GM23338 (cell line): Measurements from ENCODE around the gene WRNIP1. TPM values are rescaled to one million over a fixed set of nuclear protein-coding genes. Genes with fewer than 3 reads are reported as not detected.

ENCODE experiments used
- ATAC-seq: fragments of 200-7000 bp; cut with Tn5 transposase; 3 replicates; pipeline ENCODE4 v1.9.1; 2020
- DNase-seq: peaks from one replicate; pipeline ENCODE4 v3.0.0-alpha.2; 2015; ENCODE audit warnings: low spot score
- H2AFZ ChIP-seq: fragments of 200-600 bp; sonication (generic); 2 replicates; pipeline ENCODE4 v1.8.0; 2016; ENCODE audit warnings: antibody characterized with exemption, mild to moderate bottlenecking, moderate library complexity
- H3F3A ChIP-seq: fragments of 200-600 bp; sonication (generic); replicated peaks from 2 replicates; pipeline ENCODE4 v1.8.0; 2017; ENCODE audit warnings: antibody characterized with exemption, mixed run types, low read depth
- H3K27ac ChIP-seq: fragments of 200-600 bp; sonication (generic); 2 replicates; pipeline ENCODE4 v1.6.1; 2016; ENCODE audit warnings: low read depth
- H3K27me3 ChIP-seq: fragments of 200-600 bp; sonication (generic); 2 replicates; pipeline ENCODE4 v1.8.0; 2016; ENCODE audit warnings: mild to moderate bottlenecking, mixed run types, moderate library complexity; ENCODE audit not compliant: insufficient read depth
- H3K36me3 ChIP-seq: fragments of 200-600 bp; sonication (generic); 2 replicates; pipeline ENCODE4 v1.8.0; 2016; ENCODE audit warnings: mild to moderate bottlenecking; ENCODE audit not compliant: insufficient read depth
- H3K4me1 ChIP-seq: fragments of 200-600 bp; sonication (generic); 2 replicates; pipeline ENCODE4 v1.8.0; 2016; ENCODE audit warnings: mild to moderate bottlenecking, moderate library complexity; ENCODE audit not compliant: insufficient read depth
- H3K4me2 ChIP-seq: fragments of 200-600 bp; sonication (generic); 2 replicates; pipeline ENCODE4 v1.7.1; 2017; ENCODE audit warnings: mixed run types
- H3K4me3 ChIP-seq: fragments of 200-600 bp; sonication (generic); 2 replicates; pipeline ENCODE4 v1.6.1; 2016; ENCODE audit warnings: mixed run types
- H3K79me2 ChIP-seq: fragments of 200-600 bp; sonication (generic); replicated peaks from 2 replicates; pipeline ENCODE4 v1.8.0; 2017; ENCODE audit warnings: mild to moderate bottlenecking; ENCODE audit not compliant: insufficient read depth
- H3K9me2 ChIP-seq: fragments of 200-600 bp; sonication (generic); 2 replicates; pipeline ENCODE4 v1.8.0; 2017; ENCODE audit not compliant: insufficient read depth
- H4K20me1 ChIP-seq: fragments of 200-600 bp; sonication (generic); replicated peaks from 2 replicates; pipeline ENCODE4 v1.8.0; 2017; ENCODE audit warnings: mild to moderate bottlenecking; ENCODE audit not compliant: insufficient read depth
- H3K27ac Mint-ChIP-seq: 2 replicates; pipeline ENCODE4 v1.8.0; 2020; ENCODE audit warnings: inconsistent platforms, mild to moderate bottlenecking, moderate library complexity, mixed read lengths
- H3K27me3 Mint-ChIP-seq: 3 replicates; pipeline ENCODE4 v1.8.0; 2022; ENCODE audit warnings: low read depth, mild to moderate bottlenecking, moderate library complexity, mixed read lengths, inconsistent platforms; ENCODE audit not compliant: insufficient read depth, poor library complexity
- H3K36me3 Mint-ChIP-seq: 3 replicates; pipeline ENCODE4 v1.8.0; 2021; ENCODE audit warnings: low read depth, mild to moderate bottlenecking, inconsistent platforms, moderate library complexity, mixed read lengths
- H3K4me1 Mint-ChIP-seq: 3 replicates; pipeline ENCODE4 v1.8.0; 2020; ENCODE audit warnings: mild to moderate bottlenecking, inconsistent platforms, mixed read lengths
- H3K4me3 Mint-ChIP-seq: 3 replicates; pipeline ENCODE4 v1.8.0; 2021; ENCODE audit warnings: moderate library complexity, mild to moderate bottlenecking, inconsistent platforms, mixed read lengths
- H3K9me3 Mint-ChIP-seq: 3 replicates; pipeline ENCODE4 v1.8.0; 2020; ENCODE audit warnings: moderate library complexity, mild to moderate bottlenecking, inconsistent platforms, mixed read lengths
- EZH2 ChIP-seq: fragments of 200-600 bp; sonication (generic); IDR thresholded peaks from one replicate; pipeline ENCODE4 v1.8.0; 2017; ENCODE audit warnings: antibody characterized with exemption, mild to moderate bottlenecking, low read depth; ENCODE audit not compliant: unreplicated experiment
- POLR2AphosphoS5 ChIP-seq: IDR thresholded peaks from 2 replicates; pipeline ENCODE4 v1.6.1; 2016; ENCODE audit warnings: antibody characterized with exemption, low read depth
- polyA plus RNA-seq: library from polyadenylated mRNA; unstranded; fragments of >200 nt; fragmentation: Nextera tagmentation; extraction: Ambion mirVana; gene quantifications from 2 replicates; pipeline ENCODE4 v1.2.1, GENCODE V29; 2016
- total RNA-seq: library from RNA; depleted of rRNA; stranded (reverse); fragments of >200 nt; shearing (Covaris generic); gene quantifications from 2 replicates; pipeline ENCODE4 v1.2.3, GENCODE V29; 2014
- TF ChIP-seq, protein P1 (sequence below): fragments of 250-450 bp; sonication (Bioruptor Pico); IDR thresholded peaks from 2 replicates; pipeline ENCODE4 v1.5.0; 2020; ENCODE audit warnings: mild to moderate bottlenecking, moderate library complexity
- TF ChIP-seq, protein P2 (sequence below): IDR thresholded peaks from 2 replicates; pipeline ENCODE4 v1.6.1; 2016; ENCODE audit warnings: antibody characterized with exemption

The WRNIP1 gene
- total and polyA plus RNA-seq, 2 experiments from 2014 or later: 27.6 to 66.0 TPM

DNA sequence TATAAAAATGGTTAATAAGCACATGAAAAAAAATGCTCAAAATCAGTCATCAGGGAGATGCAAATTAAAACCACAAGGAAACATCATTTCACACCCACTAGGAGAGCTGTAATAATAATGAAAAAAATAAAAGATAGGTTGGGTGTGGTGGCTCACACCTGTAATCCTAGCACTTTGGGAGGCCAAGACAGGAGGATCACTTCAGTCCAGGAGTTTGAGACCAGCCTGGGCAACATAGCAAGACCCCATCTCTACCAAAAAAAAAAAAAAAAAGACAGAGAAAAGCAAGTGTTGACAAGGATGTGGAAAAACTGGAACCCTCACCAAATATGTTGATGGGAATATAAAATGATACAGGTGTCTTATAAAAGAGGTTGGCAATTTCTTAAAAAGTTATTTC is 11.4 kb upstream of the WRNIP1 start (continued):
- TF ChIP-seq, protein P1, sequence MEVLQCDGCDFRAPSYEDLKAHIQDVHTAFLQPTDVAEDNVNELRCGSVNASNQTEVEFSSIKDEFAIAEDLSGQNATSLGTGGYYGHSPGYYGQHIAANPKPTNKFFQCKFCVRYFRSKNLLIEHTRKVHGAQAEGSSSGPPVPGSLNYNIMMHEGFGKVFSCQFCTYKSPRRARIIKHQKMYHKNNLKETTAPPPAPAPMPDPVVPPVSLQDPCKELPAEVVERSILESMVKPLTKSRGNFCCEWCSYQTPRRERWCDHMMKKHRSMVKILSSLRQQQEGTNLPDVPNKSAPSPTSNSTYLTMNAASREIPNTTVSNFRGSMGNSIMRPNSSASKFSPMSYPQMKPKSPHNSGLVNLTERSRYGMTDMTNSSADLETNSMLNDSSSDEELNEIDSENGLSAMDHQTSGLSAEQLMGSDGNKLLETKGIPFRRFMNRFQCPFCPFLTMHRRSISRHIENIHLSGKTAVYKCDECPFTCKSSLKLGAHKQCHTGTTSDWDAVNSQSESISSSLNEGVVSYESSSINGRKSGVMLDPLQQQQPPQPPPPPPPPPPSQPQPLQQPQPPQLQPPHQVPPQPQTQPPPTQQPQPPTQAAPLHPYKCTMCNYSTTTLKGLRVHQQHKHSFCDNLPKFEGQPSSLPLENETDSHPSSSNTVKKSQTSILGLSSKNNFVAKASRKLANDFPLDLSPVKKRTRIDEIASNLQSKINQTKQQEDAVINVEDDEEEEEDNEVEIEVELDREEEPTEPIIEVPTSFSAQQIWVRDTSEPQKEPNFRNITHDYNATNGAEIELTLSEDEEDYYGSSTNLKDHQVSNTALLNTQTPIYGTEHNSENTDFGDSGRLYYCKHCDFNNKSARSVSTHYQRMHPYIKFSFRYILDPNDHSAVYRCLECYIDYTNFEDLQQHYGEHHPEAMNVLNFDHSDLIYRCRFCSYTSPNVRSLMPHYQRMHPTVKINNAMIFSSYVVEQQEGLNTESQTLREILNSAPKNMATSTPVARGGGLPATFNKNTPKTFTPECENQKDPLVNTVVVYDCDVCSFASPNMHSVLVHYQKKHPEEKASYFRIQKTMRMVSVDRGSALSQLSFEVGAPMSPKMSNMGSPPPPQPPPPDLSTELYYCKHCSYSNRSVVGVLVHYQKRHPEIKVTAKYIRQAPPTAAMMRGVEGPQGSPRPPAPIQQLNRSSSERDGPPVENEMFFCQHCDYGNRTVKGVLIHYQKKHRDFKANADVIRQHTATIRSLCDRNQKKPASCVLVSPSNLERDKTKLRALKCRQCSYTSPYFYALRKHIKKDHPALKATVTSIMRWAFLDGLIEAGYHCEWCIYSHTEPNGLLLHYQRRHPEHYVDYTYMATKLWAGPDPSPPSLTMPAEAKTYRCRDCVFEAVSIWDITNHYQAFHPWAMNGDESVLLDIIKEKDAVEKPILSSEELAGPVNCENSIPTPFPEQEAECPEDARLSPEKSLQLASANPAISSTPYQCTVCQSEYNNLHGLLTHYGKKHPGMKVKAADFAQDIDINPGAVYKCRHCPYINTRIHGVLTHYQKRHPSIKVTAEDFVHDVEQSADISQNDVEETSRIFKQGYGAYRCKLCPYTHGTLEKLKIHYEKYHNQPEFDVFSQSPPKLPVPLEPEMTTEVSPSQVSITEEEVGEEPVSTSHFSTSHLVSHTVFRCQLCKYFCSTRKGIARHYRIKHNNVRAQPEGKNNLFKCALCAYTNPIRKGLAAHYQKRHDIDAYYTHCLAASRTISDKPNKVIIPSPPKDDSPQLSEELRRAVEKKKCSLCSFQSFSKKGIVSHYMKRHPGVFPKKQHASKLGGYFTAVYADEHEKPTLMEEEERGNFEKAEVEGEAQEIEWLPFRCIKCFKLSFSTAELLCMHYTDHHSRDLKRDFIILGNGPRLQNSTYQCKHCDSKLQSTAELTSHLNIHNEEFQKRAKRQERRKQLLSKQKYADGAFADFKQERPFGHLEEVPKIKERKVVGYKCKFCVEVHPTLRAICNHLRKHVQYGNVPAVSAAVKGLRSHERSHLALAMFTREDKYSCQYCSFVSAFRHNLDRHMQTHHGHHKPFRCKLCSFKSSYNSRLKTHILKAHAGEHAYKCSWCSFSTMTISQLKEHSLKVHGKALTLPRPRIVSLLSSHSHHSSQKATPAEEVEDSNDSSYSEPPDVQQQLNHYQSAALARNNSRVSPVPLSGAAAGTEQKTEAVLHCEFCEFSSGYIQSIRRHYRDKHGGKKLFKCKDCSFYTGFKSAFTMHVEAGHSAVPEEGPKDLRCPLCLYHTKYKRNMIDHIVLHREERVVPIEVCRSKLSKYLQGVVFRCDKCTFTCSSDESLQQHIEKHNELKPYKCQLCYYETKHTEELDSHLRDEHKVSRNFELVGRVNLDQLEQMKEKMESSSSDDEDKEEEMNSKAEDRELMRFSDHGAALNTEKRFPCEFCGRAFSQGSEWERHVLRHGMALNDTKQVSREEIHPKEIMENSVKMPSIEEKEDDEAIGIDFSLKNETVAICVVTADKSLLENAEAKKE (CRISPR knock-in tag): no peak
- TF ChIP-seq POLR2AphosphoS5: no peak
- TF ChIP-seq, protein P2, sequence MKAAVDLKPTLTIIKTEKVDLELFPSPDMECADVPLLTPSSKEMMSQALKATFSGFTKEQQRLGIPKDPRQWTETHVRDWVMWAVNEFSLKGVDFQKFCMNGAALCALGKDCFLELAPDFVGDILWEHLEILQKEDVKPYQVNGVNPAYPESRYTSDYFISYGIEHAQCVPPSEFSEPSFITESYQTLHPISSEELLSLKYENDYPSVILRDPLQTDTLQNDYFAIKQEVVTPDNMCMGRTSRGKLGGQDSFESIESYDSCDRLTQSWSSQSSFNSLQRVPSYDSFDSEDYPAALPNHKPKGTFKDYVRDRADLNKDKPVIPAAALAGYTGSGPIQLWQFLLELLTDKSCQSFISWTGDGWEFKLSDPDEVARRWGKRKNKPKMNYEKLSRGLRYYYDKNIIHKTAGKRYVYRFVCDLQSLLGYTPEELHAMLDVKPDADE: no peak

DNA sequence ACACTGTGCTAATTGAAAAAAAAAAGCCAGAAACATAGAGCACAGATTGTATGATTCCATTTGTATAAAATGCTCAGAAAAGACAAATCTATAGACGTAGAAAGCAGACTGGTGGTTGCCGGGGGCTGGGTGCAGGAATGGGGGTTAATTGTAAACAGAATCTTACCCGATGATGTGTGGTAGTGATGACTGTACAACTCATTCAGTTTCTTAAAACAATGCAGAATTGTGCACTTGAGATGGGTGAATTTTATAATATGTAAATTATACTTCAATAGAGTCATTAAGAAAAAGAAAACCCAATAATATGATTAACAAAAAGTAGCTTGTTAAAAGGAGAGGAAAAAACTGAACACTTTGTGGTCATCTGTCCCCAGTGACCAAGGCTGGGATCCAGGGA is 10.8 kb upstream of the WRNIP1 start:
- H3K79me2 ChIP-seq: no peaks in the 10 kb centered on the region
- Mint-ChIP-seq H3K9me3 (no peaks in the 10 kb centered on the region), H3K27ac (no peak overlapping the region), H3K4me3 (no peak overlapping the region), H3K4me1 (peaks cover 2% of the 10 kb centered on the region; the same call in 2 of the 3 replicates), H3K36me3 (no peaks in the 10 kb centered on the region), H3K27me3 (peaks cover 2% of the 10 kb centered on the region)
- no peaks in the 10 kb centered on the region for H3K36me3 ChIP-seq
- no peak overlapping the region for H3K4me2 ChIP-seq
- DNase-seq: no peak
- H4K20me1 ChIP-seq: no peaks in the 10 kb centered on the region
- no peaks in the 10 kb centered on the region for H3K9me2 ChIP-seq
- H3K27me3 ChIP-seq: no peaks in the 10 kb centered on the region
- H2AFZ ChIP-seq: no peak overlapping the region
- no peak overlapping the region for H3K27ac ChIP-seq
- H3F3A ChIP-seq: no peaks in the 10 kb centered on the region
- H3K4me1 ChIP-seq: no peaks in the 10 kb centered on the region
- ATAC-seq: no peak
- H3K4me3 ChIP-seq: no peak overlapping the region
- TF ChIP-seq, protein P1 (CRISPR knock-in tag): no peak
- TF ChIP-seq, protein P2: no peak
- no peak for TF ChIP-seq EZH2
